Stimulated activated naive B cell treated with anti-CD40 and anti-IgM and Interleukin-4, amounts not matched to agents 10 μg/mL and 1 μg/mL and 100 μg/mL, for 72 hours (primary cell): ENCODE measurements around the gene OBP2B.
A peak's percentile ranks its signal among the peaks of the same experiment; 100 is the strongest.
"Not testable (repeated sequence)": the region's sequence is repeated elsewhere in the genome, so short reads cannot be mapped to it uniquely, and the experiment has no call there.

Experiments used
- ATAC-seq, 2 donors: fragments of 150-1000 bp; cut with Tn5 transposase; replicated peaks; 2 replicates each; pipeline ENCODE4 v1.10.0; 2021; ENCODE audit warnings: moderate library complexity in 1 of 2
- DNase-seq: peaks from one replicate; pipeline ENCODE4 v3.0.0; 2021
- H3K27ac Mint-ChIP-seq: one replicate; pipeline ENCODE4 v1.8.0; 2022; ENCODE audit warnings: mild to moderate bottlenecking, mixed read lengths
- H3K27me3 Mint-ChIP-seq, 2 donors: one replicate each; pipeline ENCODE4 v1.8.0; 2022; ENCODE audit warnings: mixed read lengths in 2 of 2
- H3K36me3 Mint-ChIP-seq, 2 donors: one replicate each; pipeline ENCODE4 v1.8.0; 2022; ENCODE audit warnings: mixed read lengths in 2 of 2, mild to moderate bottlenecking in 1 of 2
- H3K4me1 Mint-ChIP-seq, 2 donors: one replicate each; pipeline ENCODE4 v1.8.0; 2022; ENCODE audit warnings: mixed read lengths in 2 of 2, mild to moderate bottlenecking in 1 of 2
- H3K4me3 Mint-ChIP-seq, 2 donors: one replicate each; pipeline ENCODE4 v1.8.0; 2022; ENCODE audit warnings: mild to moderate bottlenecking in 2 of 2, mixed read lengths in 2 of 2, moderate library complexity in 1 of 2
- H3K9me3 Mint-ChIP-seq, 2 donors: one replicate each; pipeline ENCODE4 v1.8.0; 2022; ENCODE audit warnings: mixed read lengths in 2 of 2, mild to moderate bottlenecking in 1 of 2

OBP2B gene

DNA sequence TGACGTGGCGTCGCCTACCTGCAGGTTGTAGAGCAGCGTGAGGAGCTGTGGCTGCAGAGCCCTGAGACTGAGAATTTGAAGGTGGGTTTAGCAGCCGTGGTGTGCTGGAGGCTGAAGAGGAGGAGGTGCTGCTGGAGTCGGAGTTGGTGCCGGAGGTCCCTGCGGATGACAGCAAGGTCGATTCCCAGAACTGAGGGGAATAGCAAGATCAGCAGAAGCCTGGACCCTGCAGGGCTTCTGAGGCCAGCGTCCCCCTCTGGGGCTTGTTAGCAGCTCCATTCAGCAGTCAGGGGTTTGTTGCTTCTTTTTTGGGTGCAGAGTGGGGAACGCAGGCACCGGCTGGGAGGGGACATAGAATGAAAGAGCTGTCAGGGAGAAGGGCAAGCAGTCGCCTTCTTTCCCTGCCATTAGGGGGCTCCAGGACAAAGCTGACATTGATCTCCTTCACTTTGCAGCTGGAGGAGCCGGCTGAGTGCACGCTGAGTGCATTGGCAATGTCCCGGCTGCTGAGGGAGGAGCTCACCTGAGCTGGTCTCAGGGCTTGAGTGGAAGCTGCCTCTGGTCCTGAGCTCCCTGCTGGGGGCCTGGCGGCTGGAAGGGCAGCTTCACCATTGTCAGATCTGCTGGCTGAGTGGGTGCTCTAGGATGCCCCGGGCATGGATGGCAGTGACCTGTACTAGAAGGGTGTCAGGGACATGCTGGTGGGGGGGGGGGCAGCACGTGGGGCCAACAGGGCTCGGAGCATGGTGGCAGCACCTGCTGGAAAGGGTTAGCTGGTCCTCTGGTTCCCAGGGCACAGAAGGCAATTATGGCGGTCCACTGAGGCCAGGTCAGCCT lies 20.8 kb downstream of the OBP2B start:
- no peak for ATAC-seq
- Mint-ChIP-seq H3K36me3 (no peaks in the 10 kb centered on the region), H3K9me3 (no peaks in the 10 kb centered on the region), H3K4me1 (peaks cover 7 to 10% of the 10 kb centered on the region in 2 donors), H3K27me3 (peaks cover 25 to 40% of the 10 kb centered on the region in 2 donors), H3K4me3 (no peak overlapping the region), H3K27ac (peak overlapping the region; percentile 37)
- no peak for DNase-seq

DNA sequence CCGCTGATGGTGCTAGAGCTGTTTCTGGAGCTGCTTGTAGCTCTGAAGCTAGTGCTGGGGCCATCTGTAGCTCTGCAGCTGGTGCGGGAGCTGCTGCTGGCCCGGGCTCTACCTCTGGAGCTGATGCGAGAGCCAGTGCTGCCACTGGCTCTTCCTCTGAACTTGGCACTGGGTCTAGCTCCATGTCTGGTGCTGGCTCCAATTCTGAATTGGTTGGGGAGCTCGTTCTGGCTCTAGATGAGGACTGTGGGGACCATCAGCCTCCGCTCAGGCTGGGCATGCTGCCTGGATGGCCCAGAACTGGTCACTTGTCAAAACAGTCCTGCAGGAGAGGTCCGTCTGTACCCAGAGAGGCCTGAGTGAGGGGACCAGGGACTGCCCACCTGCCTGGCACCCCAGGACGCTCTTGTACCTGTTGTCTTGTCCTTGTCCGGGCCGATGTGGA lies 21.5 kb downstream of the OBP2B start:
- DNase-seq (no peak), ATAC-seq (no peak)
- H3K27ac Mint-ChIP-seq = no peak overlapping the region
- H3K27me3 Mint-ChIP-seq = peaks cover 29 to 41% of the 10 kb centered on the region in 2 donors
- H3K4me1 Mint-ChIP-seq = peaks cover 7 to 10% of the 10 kb centered on the region in 2 donors
- H3K4me3 Mint-ChIP-seq = no peak overlapping the region
- no peaks in the 10 kb centered on the region for H3K36me3 Mint-ChIP-seq
- no peaks in the 10 kb centered on the region for H3K9me3 Mint-ChIP-seq

DNA sequence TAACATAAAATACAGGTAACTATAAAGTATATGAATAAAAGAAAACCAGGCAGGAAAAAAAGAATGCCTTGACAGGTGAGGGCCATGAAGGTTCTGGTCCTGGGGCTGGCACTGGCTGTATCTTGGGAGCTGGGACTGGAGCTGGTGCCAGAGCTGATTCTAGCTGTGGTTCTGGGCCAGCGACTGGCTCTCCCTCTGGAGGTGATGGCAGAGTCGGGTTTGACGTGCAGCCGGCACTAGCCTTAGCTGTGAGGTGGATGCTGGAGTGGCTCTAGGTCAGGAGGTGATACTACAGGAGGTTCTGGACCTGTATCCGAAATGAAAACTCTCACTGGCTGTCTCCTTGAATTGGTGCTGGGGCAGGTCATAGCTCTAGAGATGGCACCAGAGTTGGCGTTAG lies 22.3 kb downstream of the OBP2B start:
- no peaks in the 10 kb centered on the region for H3K9me3 Mint-ChIP-seq
- H3K36me3 Mint-ChIP-seq = no peaks in the 10 kb centered on the region
- H3K4me3 Mint-ChIP-seq = no peak overlapping the region
- no peak for ATAC-seq
- no peak for DNase-seq
- H3K27ac Mint-ChIP-seq = no peak overlapping the region
- H3K27me3 Mint-ChIP-seq = peaks cover 28 to 41% of the 10 kb centered on the region in 2 donors
- peaks cover 7 to 10% of the 10 kb centered on the region in 2 donors for H3K4me1 Mint-ChIP-seq

DNA sequence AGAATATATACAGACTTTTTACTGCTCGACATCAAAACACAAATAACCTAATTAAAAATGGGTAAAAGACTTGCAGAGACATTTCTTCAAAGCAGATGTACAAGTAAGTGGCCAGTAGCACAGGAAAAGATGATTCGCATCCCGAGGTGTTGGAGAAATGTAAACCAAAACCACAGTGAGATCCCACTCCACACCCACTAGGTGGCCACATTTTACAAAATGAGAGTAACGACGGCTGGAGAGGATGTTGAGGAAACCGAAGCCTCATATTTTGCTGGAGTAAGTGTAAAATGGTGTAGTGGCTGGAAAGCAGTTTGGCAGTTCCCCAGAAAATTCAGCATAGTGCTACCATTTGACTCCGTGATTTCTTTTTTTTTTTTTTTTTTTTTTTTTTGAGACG lies 24.1 kb downstream of the OBP2B start:
- ATAC-seq (peak; percentile 38 to 45), DNase-seq (no peak)
- Mint-ChIP-seq H3K9me3 (no peaks in the 10 kb centered on the region), H3K27me3 (peaks cover 28 to 43% of the 10 kb centered on the region in 2 donors), H3K27ac (no peak overlapping the region), H3K36me3 (no peaks in the 10 kb centered on the region), H3K4me1 (peaks cover 7 to 10% of the 10 kb centered on the region in 2 donors), H3K4me3 (peak overlapping the region in 1 of 2 donors; percentile 39)

DNA sequence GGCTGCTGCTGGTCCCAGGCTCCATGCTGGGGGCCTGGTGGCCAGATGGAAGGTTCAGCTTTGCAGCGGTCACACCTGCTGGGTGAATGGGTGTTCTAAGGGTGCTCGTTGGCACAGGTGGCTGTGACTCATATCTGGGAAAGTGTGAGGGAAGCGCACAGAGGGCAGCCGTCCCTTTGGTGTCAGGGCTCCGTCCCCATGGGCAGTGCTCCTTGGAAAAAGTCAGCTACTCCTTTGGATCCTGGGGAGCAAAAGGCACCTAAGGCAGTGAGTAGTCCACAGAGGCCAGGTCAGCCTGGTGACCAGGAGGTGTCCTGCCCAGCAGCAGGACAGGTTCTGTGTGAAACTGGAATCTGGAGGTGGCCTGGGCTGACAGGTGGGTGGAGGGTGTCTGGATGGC lies 26.9 kb downstream of the OBP2B start:
- peaks cover 19 to 31% of the 10 kb centered on the region in 2 donors for H3K27me3 Mint-ChIP-seq
- no peak overlapping the region for H3K4me3 Mint-ChIP-seq
- H3K36me3 Mint-ChIP-seq = no peaks in the 10 kb centered on the region
- no peak for ATAC-seq
- H3K9me3 Mint-ChIP-seq = no peaks in the 10 kb centered on the region
- no peak for DNase-seq
- peaks cover 6 to 10% of the 10 kb centered on the region in 2 donors for H3K4me1 Mint-ChIP-seq
- no peak overlapping the region for H3K27ac Mint-ChIP-seq

DNA sequence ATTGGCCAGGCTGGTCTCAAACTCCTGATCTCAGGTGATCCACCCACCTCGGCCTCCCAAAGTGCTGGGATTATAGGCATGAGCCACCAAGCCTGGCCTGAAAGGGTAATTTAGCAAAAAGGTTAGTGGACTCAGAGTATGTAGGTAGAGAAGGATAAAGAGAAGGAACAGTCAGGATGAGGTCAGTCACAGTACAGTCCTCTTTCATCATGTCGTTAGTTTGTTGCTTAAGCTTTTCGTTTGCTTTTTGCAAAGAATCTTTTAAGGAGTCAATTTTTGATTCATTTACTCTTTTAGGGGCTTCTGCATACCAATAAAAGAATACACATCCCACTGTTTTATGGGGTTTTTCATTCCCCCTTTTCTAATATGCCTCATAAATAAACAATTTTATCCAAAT lies 27.5 kb downstream of the OBP2B start:
- ATAC-seq (no peak), DNase-seq (no peak)
- H3K27ac Mint-ChIP-seq = no peak overlapping the region
- no peak overlapping the region for H3K4me3 Mint-ChIP-seq
- H3K27me3 Mint-ChIP-seq = peaks cover 16 to 31% of the 10 kb centered on the region in 2 donors
- no peaks in the 10 kb centered on the region for H3K36me3 Mint-ChIP-seq
- H3K4me1 Mint-ChIP-seq = peaks cover 6% of the 10 kb centered on the region in 2 donors
- H3K9me3 Mint-ChIP-seq = no peaks in the 10 kb centered on the region

DNA sequence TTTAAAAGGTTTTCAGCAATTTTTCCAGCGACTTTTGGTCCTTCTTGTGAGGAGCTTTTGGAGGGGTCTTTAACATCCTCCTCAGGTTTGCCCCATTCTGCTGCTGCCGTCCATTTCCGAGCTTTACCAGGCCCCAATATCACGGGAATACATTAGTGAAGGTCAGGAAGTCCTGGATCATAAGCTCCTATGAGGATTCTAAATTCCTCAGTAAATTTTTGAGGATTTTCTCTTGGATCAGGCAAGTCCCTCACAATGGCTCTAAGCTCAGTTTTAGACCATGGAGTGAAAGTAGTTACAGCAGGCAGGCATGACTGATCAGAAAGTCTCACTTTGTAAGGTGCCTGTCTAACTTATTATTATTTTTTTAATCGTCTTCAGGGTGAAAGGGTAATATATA lies 28.1 kb downstream of the OBP2B start:
- H3K27ac Mint-ChIP-seq = no peak overlapping the region
- H3K9me3 Mint-ChIP-seq = no peaks in the 10 kb centered on the region
- peaks cover 13 to 27% of the 10 kb centered on the region in 2 donors for H3K27me3 Mint-ChIP-seq
- ATAC-seq (no peak), DNase-seq (no peak)
- H3K4me3 Mint-ChIP-seq = no peak overlapping the region
- peaks cover 2 to 4% of the 10 kb centered on the region in 2 donors for H3K4me1 Mint-ChIP-seq
- no peaks in the 10 kb centered on the region for H3K36me3 Mint-ChIP-seq

DNA sequence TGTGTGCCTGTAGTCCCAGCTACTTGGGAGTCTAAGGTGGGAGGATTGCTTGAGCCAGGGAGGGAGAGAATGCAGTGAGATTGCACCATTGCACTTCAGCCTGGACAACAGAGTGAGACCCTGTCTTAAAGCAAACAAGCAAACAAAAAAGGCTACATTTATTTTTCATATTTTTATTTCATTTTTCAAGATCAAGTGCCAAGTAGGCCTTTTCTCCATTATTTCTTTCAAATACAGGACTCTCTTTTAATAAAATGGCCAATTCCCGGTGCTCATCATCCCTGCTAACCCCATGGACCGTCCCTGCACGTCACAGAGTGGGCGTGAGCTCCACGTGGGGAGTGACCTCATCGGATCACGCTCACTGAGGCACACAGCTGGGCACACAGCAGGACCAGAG lies 36.0 kb downstream of the OBP2B start:
- Mint-ChIP-seq H3K4me1 (peaks cover 17 to 18% of the 10 kb centered on the region in 2 donors), H3K27me3 (peaks cover 22 to 28% of the 10 kb centered on the region in 2 donors), H3K9me3 (no peaks in the 10 kb centered on the region), H3K36me3 (no peaks in the 10 kb centered on the region), H3K4me3 (no peak overlapping the region), H3K27ac (no peak overlapping the region)
- DNase-seq = no peak
- no peak for ATAC-seq

DNA sequence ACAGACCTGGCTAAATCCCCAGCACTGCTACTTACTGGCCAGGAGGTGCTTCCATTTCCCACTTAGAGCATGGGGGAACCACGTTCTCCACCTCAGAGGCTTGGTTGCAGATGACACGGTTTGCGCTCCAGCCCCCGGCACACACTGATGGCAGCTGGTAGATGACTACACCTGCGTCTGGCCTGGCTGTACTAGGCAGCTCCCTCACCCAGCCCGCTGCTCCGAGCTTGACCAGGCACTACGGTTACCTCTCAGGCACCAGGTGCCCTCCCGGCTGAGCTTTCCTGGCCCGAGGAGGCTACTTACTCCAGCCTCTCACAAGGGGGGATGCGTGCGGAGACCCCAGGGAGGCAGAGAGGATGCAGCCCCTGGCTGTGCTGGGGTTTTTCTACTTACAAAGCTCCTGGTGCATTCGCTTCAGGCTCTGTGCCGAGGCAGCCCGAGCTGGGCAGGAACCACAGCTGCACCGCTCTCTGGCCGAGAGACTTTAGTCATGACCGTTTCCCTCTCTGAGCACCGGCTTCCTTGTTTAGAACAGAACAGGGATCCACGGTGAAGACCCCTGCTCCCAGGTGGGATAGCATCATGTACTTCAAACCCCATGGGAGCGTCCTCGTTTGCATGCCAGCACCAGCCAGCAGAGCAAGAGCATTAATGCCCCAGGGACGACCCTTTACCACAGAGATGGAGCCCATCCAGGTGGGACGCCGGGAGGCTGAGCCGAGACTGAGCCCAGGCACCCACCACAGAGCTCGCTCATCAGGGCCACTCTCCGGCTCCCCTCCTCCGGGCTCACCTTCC lies 37.7 kb downstream of the OBP2B start:
- Mint-ChIP-seq H3K27me3 (peaks cover 24 to 30% of the 10 kb centered on the region in 2 donors), H3K9me3 (no peaks in the 10 kb centered on the region), H3K36me3 (no peaks in the 10 kb centered on the region), H3K4me1 (peaks cover 17 to 18% of the 10 kb centered on the region in 2 donors), H3K27ac (no peak overlapping the region), H3K4me3 (peak overlapping the region in 1 of 2 donors; percentile 37)
- no peak for DNase-seq
- peak; percentile 74 to 87 for ATAC-seq

DNA sequence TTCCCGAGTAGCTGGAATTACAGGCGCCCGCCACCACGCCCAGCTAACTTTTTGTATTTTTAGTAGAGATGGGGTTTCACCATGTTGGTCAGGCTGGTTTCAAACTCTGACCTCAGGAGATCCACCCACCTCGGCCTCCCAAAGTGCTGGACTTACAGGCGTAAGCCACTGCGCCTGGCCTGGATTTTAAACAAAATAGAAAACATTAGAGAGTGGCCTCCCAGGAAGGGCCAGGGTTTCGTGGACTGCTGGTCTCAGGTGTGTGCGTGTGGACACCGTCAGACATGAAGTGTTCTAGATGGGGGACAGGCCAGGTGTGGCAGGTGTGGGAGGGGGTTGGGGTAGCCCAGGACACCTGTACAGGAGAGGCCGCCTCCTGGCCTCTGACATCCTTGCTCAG lies 38.3 kb downstream of the OBP2B start:
- Mint-ChIP-seq H3K9me3 (no peaks in the 10 kb centered on the region), H3K4me1 (peaks cover 17 to 18% of the 10 kb centered on the region in 2 donors), H3K36me3 (no peaks in the 10 kb centered on the region), H3K27ac (no peak overlapping the region), H3K27me3 (peaks cover 24 to 34% of the 10 kb centered on the region in 2 donors), H3K4me3 (no peak overlapping the region)
- ATAC-seq (no peak), DNase-seq (no peak)

DNA sequence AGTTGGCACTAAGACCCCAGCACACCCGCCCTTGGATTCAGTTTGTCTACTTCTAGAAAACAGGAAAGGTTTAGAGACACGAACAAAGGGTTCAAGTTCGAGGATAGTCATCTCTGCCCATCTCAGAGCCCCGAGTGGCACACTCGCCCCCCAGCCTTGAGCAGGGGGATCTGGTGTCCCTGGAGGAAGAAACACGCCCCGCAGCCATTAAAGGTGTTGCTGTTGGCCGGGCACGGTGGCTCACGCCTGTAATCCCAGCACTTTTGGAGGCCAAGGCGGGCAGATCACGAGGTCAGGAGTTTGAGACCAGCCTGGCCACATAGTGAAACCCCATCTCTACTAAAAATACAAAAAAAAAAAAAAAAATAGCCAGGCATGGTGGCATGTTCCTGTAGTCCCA lies 39.4 kb downstream of the OBP2B start:
- peaks cover 17 to 18% of the 10 kb centered on the region in 2 donors for H3K4me1 Mint-ChIP-seq
- not testable (repeated sequence) for H3K36me3 Mint-ChIP-seq, ATAC-seq, H3K27ac Mint-ChIP-seq, H3K4me3 Mint-ChIP-seq, DNase-seq, H3K9me3 Mint-ChIP-seq
- peaks cover 24 to 28% of the 10 kb centered on the region in 2 donors for H3K27me3 Mint-ChIP-seq

DNA sequence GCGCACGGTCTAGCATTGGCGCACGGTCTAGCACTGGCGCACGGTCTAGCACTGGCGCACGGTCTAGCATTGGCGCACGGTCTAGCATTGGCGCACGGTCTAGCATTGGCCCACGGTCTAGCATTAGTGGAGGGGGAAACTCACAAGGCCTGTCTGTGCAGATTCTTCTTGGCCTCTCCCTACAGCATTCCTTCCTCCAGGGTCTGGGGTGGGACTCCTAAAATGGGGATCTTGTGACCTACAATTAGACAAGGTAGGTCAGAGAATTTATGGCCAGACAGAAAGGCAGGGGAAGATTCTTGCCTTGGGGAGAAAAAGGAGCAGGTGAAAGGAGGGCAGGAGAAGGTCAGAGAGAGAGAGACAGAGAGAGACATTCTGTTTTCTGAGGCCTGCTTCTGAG lies 39.9 kb downstream of the OBP2B start:
- Mint-ChIP-seq H3K27ac (no peak overlapping the region), H3K4me3 (no peak overlapping the region), H3K4me1 (peaks cover 18% of the 10 kb centered on the region in 2 donors), H3K27me3 (peaks cover 24 to 28% of the 10 kb centered on the region in 2 donors), H3K36me3 (no peaks in the 10 kb centered on the region), H3K9me3 (no peaks in the 10 kb centered on the region)
- no peak for ATAC-seq
- DNase-seq = no peak

DNA sequence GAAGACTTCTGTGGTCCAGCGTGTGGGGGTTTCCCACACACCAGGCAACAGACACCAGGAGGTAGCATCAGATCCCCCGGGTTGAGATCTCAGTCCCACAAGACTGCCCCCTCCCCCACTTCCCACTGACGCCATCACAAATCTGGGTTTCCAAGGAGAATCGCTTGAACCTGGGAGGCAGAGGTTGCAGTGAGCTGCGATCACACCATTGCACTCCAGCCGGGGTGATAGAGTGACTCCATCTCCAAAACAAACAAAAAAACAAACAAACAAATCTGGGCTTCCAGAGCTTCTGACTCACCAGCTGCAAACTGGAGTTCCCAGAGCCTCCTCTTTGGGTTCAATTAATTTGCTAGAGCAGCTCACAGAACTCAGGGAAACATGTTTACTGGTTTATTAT lies 40.6 kb downstream of the OBP2B start:
- peak overlapping the region; percentile 1 for H3K27ac Mint-ChIP-seq
- peaks cover 20 to 25% of the 10 kb centered on the region in 2 donors for H3K4me1 Mint-ChIP-seq

DNA sequence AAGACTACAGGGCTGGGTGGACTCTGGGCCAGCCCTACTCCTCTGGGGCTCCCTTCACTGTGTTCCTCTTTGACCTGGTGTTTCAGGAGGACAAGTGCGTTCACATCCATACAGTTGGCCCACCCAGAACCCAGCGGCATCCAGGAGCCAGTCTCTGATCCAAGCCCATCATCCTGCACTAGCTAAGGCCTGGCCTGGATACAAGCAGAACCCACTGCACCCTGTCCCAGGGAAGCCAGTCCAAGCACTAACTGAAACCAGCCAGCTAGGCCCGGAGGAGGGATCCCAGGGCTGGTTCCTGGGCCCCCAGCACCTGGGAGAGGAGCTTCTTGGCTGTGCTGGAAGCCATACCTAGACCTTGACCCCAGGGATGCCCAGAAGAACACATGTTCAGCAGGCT lies 41.3 kb downstream of the OBP2B start:
- Mint-ChIP-seq H3K9me3 (no peaks in the 10 kb centered on the region), H3K27me3 (peaks cover 24 to 28% of the 10 kb centered on the region in 2 donors), H3K27ac (no peak overlapping the region), H3K4me1 (peaks cover 20 to 27% of the 10 kb centered on the region in 2 donors), H3K4me3 (no peak overlapping the region), H3K36me3 (no peaks in the 10 kb centered on the region)
- ATAC-seq (no peak), DNase-seq (no peak)

More for the DNA sequence above, 40.6 kb downstream of the OBP2B start:
- no peaks in the 10 kb centered on the region for H3K36me3 Mint-ChIP-seq
- no peak for ATAC-seq
- H3K4me3 Mint-ChIP-seq = no peak overlapping the region
- no peaks in the 10 kb centered on the region for H3K9me3 Mint-ChIP-seq
- no peak for DNase-seq
- peaks cover 24 to 28% of the 10 kb centered on the region in 2 donors for H3K27me3 Mint-ChIP-seq
